KOPT-K1 (cell line): ENCODE measurements around the gene EVL.

ENCODE experiments used
- H3K27ac ChIP-seq: fragments of 200-600 bp; sonication (generic); 2 replicates; pipeline ENCODE4 v1.5.1; 2016; ENCODE audit warnings: antibody characterized with exemption, mild to moderate bottlenecking, low read depth, low read length; ENCODE audit not compliant: poor library complexity, severe bottlenecking
- H3K36me3 ChIP-seq: fragments of 200-600 bp; sonication (generic); 2 replicates; pipeline ENCODE4 v1.5.1; 2017; ENCODE audit warnings: antibody characterized with exemption, mild to moderate bottlenecking, low read length, moderate library complexity; ENCODE audit not compliant: insufficient read depth
- H3K9me3 ChIP-seq: fragments of 200-600 bp; sonication (generic); 2 replicates; pipeline ENCODE4 v1.5.1; 2017; ENCODE audit warnings: antibody characterized with exemption, low read length, mild to moderate bottlenecking; ENCODE audit not compliant: insufficient read depth, poor library complexity, severe bottlenecking

Gene EVL

GRCh38 chr14:100103250-100104005 is 38.2 kb downstream of the EVL start:
- Histone ChIP-seq H3K9me3 (no peaks in the 10 kb centered on the region), H3K27ac (peak overlapping the region; percentile 49), H3K36me3 (peaks cover 100% of the 10 kb centered on the region)

GRCh38 chr14:100104006-100104352 is 38.8 kb downstream of the EVL start:
- H3K9me3 ChIP-seq, result no peaks in the 10 kb centered on the region
- H3K27ac ChIP-seq, result peak overlapping the region; percentile 49
- peaks cover 100% of the 10 kb centered on the region for H3K36me3 ChIP-seq

- Histone ChIP-seq H3K27ac (peak overlapping the region; percentile 56), H3K9me3 (no peaks in the 10 kb centered on the region), H3K36me3 (peaks cover 100% of the 10 kb centered on the region)
Observed at GRCh38 chr14:100104523-100105300, 39.5 kb downstream of the EVL start.

- no peaks in the 10 kb centered on the region for H3K9me3 ChIP-seq
- H3K27ac ChIP-seq, result peak overlapping the region; percentile 56
- H3K36me3 ChIP-seq, result peaks cover 100% of the 10 kb centered on the region
Observed at GRCh38 chr14:100105357-100106169, 40.3 kb downstream of the EVL start.

GRCh38 chr14:100106250-100107112 is 41.3 kb downstream of the EVL start:
- no peaks in the 10 kb centered on the region for H3K9me3 ChIP-seq
- peak overlapping the region; percentile 56 for H3K27ac ChIP-seq
- H3K36me3 ChIP-seq, result peaks cover 100% of the 10 kb centered on the region

- H3K36me3 ChIP-seq, result peaks cover 100% of the 10 kb centered on the region
- peak overlapping the region; percentile 56 for H3K27ac ChIP-seq
Observed at GRCh38 chr14:100107236-100107635, 42.0 kb downstream of the EVL start.

GRCh38 chr14:100108042-100108825 is 43.0 kb downstream of the EVL start:
- peaks cover 100% of the 10 kb centered on the region for H3K36me3 ChIP-seq
- H3K9me3 ChIP-seq, result no peaks in the 10 kb centered on the region
- H3K27ac ChIP-seq, result peak overlapping the region; percentile 56

More at GRCh38 chr14:100107236-100107635, 42.0 kb downstream of the EVL start:
- no peaks in the 10 kb centered on the region for H3K9me3 ChIP-seq

GRCh38 chr14:100108840-100109593 is 43.8 kb downstream of the EVL start:
- peak overlapping the region; percentile 56 for H3K27ac ChIP-seq

GRCh38 chr14:100109594-100109955 is 44.4 kb downstream of the EVL start:
- H3K36me3 ChIP-seq, result peaks cover 100% of the 10 kb centered on the region
- no peaks in the 10 kb centered on the region for H3K9me3 ChIP-seq
- peak overlapping the region; percentile 56 for H3K27ac ChIP-seq

More at GRCh38 chr14:100108840-100109593, 43.8 kb downstream of the EVL start:
- H3K9me3 ChIP-seq, result no peaks in the 10 kb centered on the region
- peaks cover 100% of the 10 kb centered on the region for H3K36me3 ChIP-seq

- H3K36me3 ChIP-seq, result peaks cover 100% of the 10 kb centered on the region
- H3K27ac ChIP-seq, result no peak overlapping the region
- H3K9me3 ChIP-seq, result no peaks in the 10 kb centered on the region
Observed at GRCh38 chr14:100110816-100111215, 45.6 kb downstream of the EVL start.

- H3K9me3 ChIP-seq, result no peaks in the 10 kb centered on the region
- peak overlapping the region; percentile 10 for H3K27ac ChIP-seq
- H3K36me3 ChIP-seq, result peaks cover 100% of the 10 kb centered on the region
Observed at GRCh38 chr14:100111931-100112704, 46.9 kb downstream of the EVL start.

- peaks cover 100% of the 10 kb centered on the region for H3K36me3 ChIP-seq
- H3K27ac ChIP-seq, result no peak overlapping the region
- H3K9me3 ChIP-seq, result no peaks in the 10 kb centered on the region
Observed at GRCh38 chr14:100114109-100114765, 49.0 kb downstream of the EVL start.
